H9 (cell line): ENCODE results near the gene YPEL1. TPM values are rescaled to one million over a fixed set of nuclear protein-coding genes. Genes with fewer than 3 reads are reported as not detected.
A peak's percentile ranks its signal among the peaks of the same experiment; 100 is the strongest.

Experiments used
- DNase-seq: peaks from one replicate; pipeline ENCODE4 v3.0.0-alpha.2; 2017
- H2AFZ ChIP-seq: one replicate; pipeline ENCODE4 v1.6.1; 2013; ENCODE audit warnings: mild to moderate bottlenecking, low read length, control low read depth, moderate library complexity
- H2AK5ac ChIP-seq: 2 replicates; pipeline ENCODE4 v1.6.1; 2013; ENCODE audit warnings: low read length, control low read depth, mixed read lengths; ENCODE audit not compliant: insufficient read length
- H2BK120ac ChIP-seq: one replicate; pipeline ENCODE4 v1.6.1; 2013; ENCODE audit warnings: low read depth, mild to moderate bottlenecking, low read length, control low read depth, inconsistent platforms; ENCODE audit not compliant: poor library complexity, severe bottlenecking
- H2BK12ac ChIP-seq: 2 replicates; pipeline ENCODE4 v1.6.1; 2013; ENCODE audit warnings: low read length, control low read depth, mixed read lengths, low read depth; ENCODE audit not compliant: insufficient read length
- H2BK15ac ChIP-seq: 2 replicates; pipeline ENCODE4 v1.6.1; 2013; ENCODE audit warnings: low read depth, low read length, control low read depth
- H2BK20ac ChIP-seq: one replicate; pipeline ENCODE4 v1.6.1; 2013; ENCODE audit warnings: low read depth, mild to moderate bottlenecking, low read length, control low read depth, inconsistent platforms; ENCODE audit not compliant: poor library complexity, severe bottlenecking
- H2BK5ac ChIP-seq: 2 replicates; pipeline ENCODE4 v1.6.1; 2013; ENCODE audit warnings: low read length, control low read depth, mixed read lengths; ENCODE audit not compliant: insufficient read length
- H3K14ac ChIP-seq: 2 replicates; pipeline ENCODE4 v1.6.1; 2013; ENCODE audit warnings: low read length, control low read depth; ENCODE audit not compliant: insufficient read depth
- H3K18ac ChIP-seq: 2 replicates; pipeline ENCODE4 v1.6.1; 2013; ENCODE audit warnings: low read depth, mild to moderate bottlenecking, mixed read lengths, low read length, control low read depth; ENCODE audit not compliant: insufficient read length
- H3K23ac ChIP-seq: 2 replicates; pipeline ENCODE4 v1.6.1; 2013; ENCODE audit warnings: low read length, control low read depth, mixed read lengths, low read depth; ENCODE audit not compliant: insufficient read length
- H3K23me2 ChIP-seq: 2 replicates; pipeline ENCODE4 v1.6.1; 2013; ENCODE audit warnings: low read depth, mild to moderate bottlenecking, mixed read lengths, low read length, control low read depth; ENCODE audit not compliant: insufficient read length, poor library complexity, severe bottlenecking
- H3K27ac ChIP-seq: 2 replicates; pipeline ENCODE4 v1.5.1; 2013; ENCODE audit warnings: low read length, control low read depth, mixed read lengths, low read depth; ENCODE audit not compliant: insufficient read length
- H3K27me3 ChIP-seq: 2 replicates; pipeline ENCODE4 v1.6.1; 2013; ENCODE audit warnings: low read length, control low read depth, inconsistent platforms; ENCODE audit not compliant: insufficient read depth
- H3K4ac ChIP-seq: 2 replicates; pipeline ENCODE4 v1.6.1; 2013; ENCODE audit warnings: low read depth, mild to moderate bottlenecking, control low read depth, inconsistent platforms, low read length, moderate library complexity
- H3K4me1 ChIP-seq: 2 replicates; pipeline ENCODE4 v1.6.1; 2013; ENCODE audit warnings: low read length, control low read depth, inconsistent platforms; ENCODE audit not compliant: insufficient read depth
- H3K4me2 ChIP-seq: 2 replicates; pipeline ENCODE4 v1.6.1; 2013; ENCODE audit warnings: low read length, control low read depth, mixed read lengths; ENCODE audit not compliant: insufficient read length, insufficient read depth
- H3K56ac ChIP-seq: 2 replicates; pipeline ENCODE4 v1.6.1; 2013; ENCODE audit warnings: low read depth, mild to moderate bottlenecking, mixed read lengths, low read length, control low read depth; ENCODE audit not compliant: insufficient read length
- H3K79me1 ChIP-seq: 2 replicates; pipeline ENCODE4 v1.6.1; 2013; ENCODE audit warnings: low read depth, mild to moderate bottlenecking, moderate library complexity, low read length, control low read depth, inconsistent platforms; ENCODE audit not compliant: insufficient read depth, poor library complexity, severe bottlenecking
- H3K79me2 ChIP-seq: 2 replicates; pipeline ENCODE4 v1.6.1; 2013; ENCODE audit warnings: low read length, control low read depth, inconsistent platforms; ENCODE audit not compliant: insufficient read depth
- H3K9ac ChIP-seq: 2 replicates; pipeline ENCODE4 v1.6.1; 2013; ENCODE audit warnings: low read length, control low read depth, mixed read lengths; ENCODE audit not compliant: insufficient read length; ENCODE audit errors: extremely low read depth
- H3K9me3 ChIP-seq: one replicate; pipeline ENCODE4 v1.6.1; 2013; ENCODE audit warnings: low read depth, low read length, inconsistent platforms; ENCODE audit not compliant: control insufficient read depth
- H3T11ph ChIP-seq: one replicate; pipeline ENCODE4 v1.6.1; 2013; ENCODE audit warnings: mild to moderate bottlenecking, low read length, control low read depth, inconsistent platforms
- H4K20me1 ChIP-seq: one replicate; pipeline ENCODE4 v1.6.1; 2013; ENCODE audit not compliant: control insufficient read depth, insufficient read length, insufficient read depth
- H4K5ac ChIP-seq: 2 replicates; pipeline ENCODE4 v1.6.1; 2013; ENCODE audit warnings: low read depth, mild to moderate bottlenecking, mixed read lengths, low read length, control low read depth; ENCODE audit not compliant: insufficient read length
- H4K8ac ChIP-seq: replicated peaks from 2 replicates; pipeline ENCODE4 v1.6.1; 2013; ENCODE audit warnings: low read length, control low read depth, mixed read lengths, low read depth; ENCODE audit not compliant: insufficient read length
- H4K91ac ChIP-seq: 2 replicates; pipeline ENCODE4 v1.6.1; 2013; ENCODE audit warnings: low read depth, mild to moderate bottlenecking, moderate library complexity, mixed read lengths, low read length, control low read depth; ENCODE audit not compliant: insufficient read length
- H3K27ac Mint-ChIP-seq, 3 experiments: 2 replicates in 2 of 3; 3 replicates in 1 of 3; pipeline ENCODE4 v1.8.0; 2020 to 2021; ENCODE audit warnings: mixed read lengths in 3 of 3, mild to moderate bottlenecking in 1 of 3, moderate library complexity in 1 of 3
- H3K27me3 Mint-ChIP-seq: 2 replicates; pipeline ENCODE4 v1.8.0; 2021; ENCODE audit warnings: low read depth, mild to moderate bottlenecking, moderate library complexity, mixed read lengths
- H3K36me3 Mint-ChIP-seq, 3 experiments: 2 replicates in 2 of 3; 3 replicates in 1 of 3; pipeline ENCODE4 v1.8.0; 2020 to 2021; ENCODE audit warnings: low read depth in 3 of 3, mixed read lengths in 3 of 3; ENCODE audit not compliant: insufficient read depth in 1 of 3
- H3K4me1 Mint-ChIP-seq, 2 experiments: 2 replicates each; pipeline ENCODE4 v1.8.0; 2020; ENCODE audit warnings: mixed read lengths in 2 of 2
- H3K4me3 Mint-ChIP-seq, 2 experiments: 2 replicates in 1 of 2; 3 replicates in 1 of 2; pipeline ENCODE4 v1.8.0; 2020 to 2021; ENCODE audit warnings: mild to moderate bottlenecking in 2 of 2, mixed read lengths in 2 of 2, moderate library complexity in 1 of 2
- H3K9me3 Mint-ChIP-seq, 2 experiments: 2 replicates in 1 of 2; 3 replicates in 1 of 2; pipeline ENCODE4 v1.8.0; 2020; ENCODE audit warnings: mild to moderate bottlenecking in 2 of 2, mixed read lengths in 2 of 2, moderate library complexity in 1 of 2
- CTCF ChIP-seq: fragments of 200-600 bp; sonication (generic); conservative IDR thresholded peaks from 3 replicates; pipeline ENCODE4 v1.8.0; 2021; ENCODE audit warnings: antibody characterized with exemption, mild to moderate bottlenecking
- WGBS: extraction: QIAGEN DNeasy Blood & Tissue Kit; methylation state at CpG from one replicate; pipeline ENCODE4 v1.1.7; 2013; ENCODE audit warnings: missing lambda C conversion rate, low lambda C conversion rate, mixed read lengths; ENCODE audit not compliant: insufficient read length; ENCODE audit errors: extremely low coverage; 5-methylcytosine and 5-hydroxymethylcytosine counted together
- total RNA-seq: library from RNA; stranded (reverse); gene quantifications from 2 replicates; pipeline ENCODE4 v1.2.1, GENCODE V29; 2021

YPEL1 gene
- total RNA-seq, 1 experiment from 2014 or later, result 5.4 TPM

GRCh38 chr22:21731503-21731902 is 4.1 kb downstream of the YPEL1 start:
- H3K18ac ChIP-seq, result no peak overlapping the region
- H2BK15ac ChIP-seq, result no peak overlapping the region
- DNase-seq, result no peak
- H2AFZ ChIP-seq, result no peak overlapping the region
- H2BK20ac ChIP-seq, result no peak overlapping the region
- H3K36me3 Mint-ChIP-seq, result peaks cover 0 to 4% (median 0%) of the 10 kb centered on the region in 3 experiments; a peak in 3 of 7 replicates
- H2BK12ac ChIP-seq, result no peak overlapping the region
- peaks cover 18 to 20% of the 10 kb centered on the region in 2 experiments for H3K4me1 Mint-ChIP-seq
- H4K5ac ChIP-seq, result no peak overlapping the region
- no peaks in the 10 kb centered on the region for H3K9me3 ChIP-seq
- no CpG with 5 or more reads among the region's 5 CpGs for WGBS
- no peak overlapping the region for H3T11ph ChIP-seq
- no peak overlapping the region for H3K9ac ChIP-seq
- H3K14ac ChIP-seq, result no peak overlapping the region; the same call in 1 of the 2 replicates
- no peak overlapping the region for H3K56ac ChIP-seq
- no peaks in the 10 kb centered on the region for H4K20me1 ChIP-seq
- H3K79me2 ChIP-seq, result no peaks in the 10 kb centered on the region
- peaks cover 12% of the 10 kb centered on the region for H3K27me3 Mint-ChIP-seq
- H3K4me3 Mint-ChIP-seq, result no peak overlapping the region
- no peak overlapping the region for H4K8ac ChIP-seq
- no peak overlapping the region for H3K4me2 ChIP-seq
- H3K23me2 ChIP-seq, result peaks cover 8% of the 10 kb centered on the region
- H3K4ac ChIP-seq, result no peak overlapping the region
- no peaks in the 10 kb centered on the region for H3K4me1 ChIP-seq
- no peak overlapping the region for H2BK120ac ChIP-seq
- H3K27ac Mint-ChIP-seq, result peak overlapping the region in 1 of 3 experiments; percentile 39; a peak in 1 of 7 replicates
- no peak overlapping the region for H2BK5ac ChIP-seq
- no peak overlapping the region for H3K27ac ChIP-seq
- H2AK5ac ChIP-seq, result no peak overlapping the region
- no peaks in the 10 kb centered on the region for H3K79me1 ChIP-seq
- TF ChIP-seq CTCF, result no peak
- H3K9me3 Mint-ChIP-seq, result no peaks in the 10 kb centered on the region; a peak in 1 of 5 replicates
- H3K23ac ChIP-seq, result no peak overlapping the region
- no peak overlapping the region for H4K91ac ChIP-seq
- H3K27me3 ChIP-seq, result no peaks in the 10 kb centered on the region; the same call in 1 of the 2 replicates
